NB4 (cell line): ENCODE measurements around the gene LHB.

Source experiments
- CTCF ChIP-seq: IDR thresholded peaks from one replicate; pipeline ENCODE4 v1.5.1; 2012; ENCODE audit warnings: low read depth, low read length
- MAX ChIP-seq: IDR thresholded peaks from 2 replicates; pipeline ENCODE4 v1.6.1; 2011; ENCODE audit warnings: low read depth, low read length
- POLR2A ChIP-seq: IDR thresholded peaks from 2 replicates; pipeline ENCODE4 v1.6.1; 2011; ENCODE audit warnings: mild to moderate bottlenecking; ENCODE audit not compliant: insufficient read length; ENCODE audit errors: extremely low read depth

GRCh38 chr19:49059053-49059452, 42.2 kb upstream of the LHB start:
- TF ChIP-seq MAX = no peak
- no peak for TF ChIP-seq CTCF
- no peak for TF ChIP-seq POLR2A
